Adrenal gland (tissue), 5 donors: Measurements from ENCODE around the gene MAGEA11.
"Not testable (repeated sequence)": the region's sequence is repeated elsewhere in the genome, so short reads cannot be mapped to it uniquely, and the experiment has no call there.

Experiments used
- CTCF ChIP-seq, 6 experiments: fragments of 450-650 bp in 4 of 6; fragments of 200-600 bp in 2 of 6; sonication (generic) in 1 of 6; IDR thresholded peaks; 1 replicate in 5 of 6; 2 replicates in 1 of 6; pipeline versions ENCODE4 v1.5.1 to v1.8.0; 2016 to 2021; ENCODE audit warnings: antibody characterized with exemption in 6 of 6, mild to moderate bottlenecking in 2 of 6, moderate library complexity in 1 of 6
- POLR2A ChIP-seq, 2 donors: fragments of 450-650 bp; IDR thresholded peaks; one replicate each; pipeline ENCODE4 v1.6.1; 2017; ENCODE audit warnings: antibody characterized with exemption in 2 of 2, mild to moderate bottlenecking in 2 of 2, moderate library complexity in 1 of 2
- donor health status: DM: no; HTN: no; CAD: no.

GRCh38 chrX:149679164-149679678 lies 32.6 kb upstream of the MAGEA11 start:
- not testable (repeated sequence) for TF ChIP-seq CTCF, POLR2A (IDR thresholded peaks at IDR 0.05)
